H1 (cell line): Measurements from ENCODE around the gene CALY.

Experiments used
- CTCF ChIP-seq, 3 experiments: IDR thresholded peaks; 1 replicate in 2 of 3; 2 replicates in 1 of 3; pipeline versions ENCODE4 v1.5.1 to v1.6.1; 2011; ENCODE audit warnings: low read length in 3 of 3, mild to moderate bottlenecking in 3 of 3, inconsistent platforms in 2 of 3, low read depth in 1 of 3, moderate library complexity in 1 of 3; ENCODE audit not compliant: insufficient read depth in 1 of 3; ENCODE audit errors: control extremely low read depth in 1 of 3
- POLR2A ChIP-seq, 2 experiments: IDR thresholded peaks; 1 replicate in 1 of 2; 2 replicates in 1 of 2; pipeline ENCODE4 v1.6.1; 2011; ENCODE audit warnings: low read depth in 2 of 2, low read length in 2 of 2, mild to moderate bottlenecking in 2 of 2; ENCODE audit errors: control extremely low read depth in 1 of 2
- RFX5 ChIP-seq: IDR thresholded peaks from 2 replicates; pipeline ENCODE4 v1.6.1; 2011; ENCODE audit warnings: low read depth, low read length, improper control_type of control experiment, borderline replicate concordance
- SP2 ChIP-seq: IDR thresholded peaks from 2 replicates; pipeline ENCODE4 v1.6.1; 2012; ENCODE audit warnings: mild to moderate bottlenecking, low read length, inconsistent platforms
- TF ChIP-seq, protein P1 (sequence below): fragments of 300-600 bp; sonication (generic); IDR thresholded peaks from 2 replicates; pipeline ENCODE4 v1.7.1; 2012; ENCODE audit warnings: low read length, moderate library complexity, mild to moderate bottlenecking, inconsistent platforms; ENCODE audit not compliant: insufficient replicate concordance

DNA sequence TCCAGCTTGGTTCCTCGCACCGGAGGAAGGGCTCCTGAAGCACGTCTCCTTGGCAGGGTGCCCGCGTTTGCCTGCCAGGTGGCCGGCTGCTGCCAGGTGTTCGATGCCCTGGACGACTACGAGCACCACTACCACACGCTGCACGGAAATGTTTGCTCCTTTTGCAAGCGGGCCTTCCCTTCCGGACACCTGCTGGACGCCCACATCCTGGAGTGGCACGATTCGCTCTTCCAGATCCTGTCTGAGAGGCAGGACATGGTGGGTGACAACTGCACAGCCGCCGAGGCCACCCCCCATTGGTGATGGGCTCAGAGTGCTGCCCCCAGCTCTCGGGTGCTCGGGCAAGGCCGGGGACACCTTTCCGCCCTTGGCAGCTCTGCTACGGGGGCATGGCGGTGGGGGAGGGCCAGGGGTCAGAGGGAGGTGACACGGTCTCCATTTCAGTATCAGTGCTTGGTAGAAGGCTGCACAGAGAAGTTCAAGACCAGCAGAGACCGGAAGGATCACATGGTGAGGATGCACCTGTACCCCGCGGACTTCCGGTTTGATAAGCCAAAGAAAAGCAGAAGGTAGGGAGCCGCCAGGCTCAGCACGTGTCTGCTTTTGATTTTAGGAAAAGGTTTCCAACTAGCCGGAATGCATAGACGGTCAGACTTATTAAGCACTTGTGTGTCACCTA is 26.8 kb downstream of the CALY start:
- TF ChIP-seq SP2 (no peak), RFX5 (no peak), POLR2A (IDR thresholded peaks at IDR 0.05; ENCODE audit: control extremely low read depth in 1 of 2, low read depth in 2 of 2, low read length in 2 of 2) (no peak), CTCF (IDR thresholded peaks at IDR 0.05; ENCODE audit: control extremely low read depth in 1 of 3, insufficient read depth in 1 of 3, low read depth in 1 of 3, low read length in 3 of 3) (no peak)
- TF ChIP-seq, protein P1, sequence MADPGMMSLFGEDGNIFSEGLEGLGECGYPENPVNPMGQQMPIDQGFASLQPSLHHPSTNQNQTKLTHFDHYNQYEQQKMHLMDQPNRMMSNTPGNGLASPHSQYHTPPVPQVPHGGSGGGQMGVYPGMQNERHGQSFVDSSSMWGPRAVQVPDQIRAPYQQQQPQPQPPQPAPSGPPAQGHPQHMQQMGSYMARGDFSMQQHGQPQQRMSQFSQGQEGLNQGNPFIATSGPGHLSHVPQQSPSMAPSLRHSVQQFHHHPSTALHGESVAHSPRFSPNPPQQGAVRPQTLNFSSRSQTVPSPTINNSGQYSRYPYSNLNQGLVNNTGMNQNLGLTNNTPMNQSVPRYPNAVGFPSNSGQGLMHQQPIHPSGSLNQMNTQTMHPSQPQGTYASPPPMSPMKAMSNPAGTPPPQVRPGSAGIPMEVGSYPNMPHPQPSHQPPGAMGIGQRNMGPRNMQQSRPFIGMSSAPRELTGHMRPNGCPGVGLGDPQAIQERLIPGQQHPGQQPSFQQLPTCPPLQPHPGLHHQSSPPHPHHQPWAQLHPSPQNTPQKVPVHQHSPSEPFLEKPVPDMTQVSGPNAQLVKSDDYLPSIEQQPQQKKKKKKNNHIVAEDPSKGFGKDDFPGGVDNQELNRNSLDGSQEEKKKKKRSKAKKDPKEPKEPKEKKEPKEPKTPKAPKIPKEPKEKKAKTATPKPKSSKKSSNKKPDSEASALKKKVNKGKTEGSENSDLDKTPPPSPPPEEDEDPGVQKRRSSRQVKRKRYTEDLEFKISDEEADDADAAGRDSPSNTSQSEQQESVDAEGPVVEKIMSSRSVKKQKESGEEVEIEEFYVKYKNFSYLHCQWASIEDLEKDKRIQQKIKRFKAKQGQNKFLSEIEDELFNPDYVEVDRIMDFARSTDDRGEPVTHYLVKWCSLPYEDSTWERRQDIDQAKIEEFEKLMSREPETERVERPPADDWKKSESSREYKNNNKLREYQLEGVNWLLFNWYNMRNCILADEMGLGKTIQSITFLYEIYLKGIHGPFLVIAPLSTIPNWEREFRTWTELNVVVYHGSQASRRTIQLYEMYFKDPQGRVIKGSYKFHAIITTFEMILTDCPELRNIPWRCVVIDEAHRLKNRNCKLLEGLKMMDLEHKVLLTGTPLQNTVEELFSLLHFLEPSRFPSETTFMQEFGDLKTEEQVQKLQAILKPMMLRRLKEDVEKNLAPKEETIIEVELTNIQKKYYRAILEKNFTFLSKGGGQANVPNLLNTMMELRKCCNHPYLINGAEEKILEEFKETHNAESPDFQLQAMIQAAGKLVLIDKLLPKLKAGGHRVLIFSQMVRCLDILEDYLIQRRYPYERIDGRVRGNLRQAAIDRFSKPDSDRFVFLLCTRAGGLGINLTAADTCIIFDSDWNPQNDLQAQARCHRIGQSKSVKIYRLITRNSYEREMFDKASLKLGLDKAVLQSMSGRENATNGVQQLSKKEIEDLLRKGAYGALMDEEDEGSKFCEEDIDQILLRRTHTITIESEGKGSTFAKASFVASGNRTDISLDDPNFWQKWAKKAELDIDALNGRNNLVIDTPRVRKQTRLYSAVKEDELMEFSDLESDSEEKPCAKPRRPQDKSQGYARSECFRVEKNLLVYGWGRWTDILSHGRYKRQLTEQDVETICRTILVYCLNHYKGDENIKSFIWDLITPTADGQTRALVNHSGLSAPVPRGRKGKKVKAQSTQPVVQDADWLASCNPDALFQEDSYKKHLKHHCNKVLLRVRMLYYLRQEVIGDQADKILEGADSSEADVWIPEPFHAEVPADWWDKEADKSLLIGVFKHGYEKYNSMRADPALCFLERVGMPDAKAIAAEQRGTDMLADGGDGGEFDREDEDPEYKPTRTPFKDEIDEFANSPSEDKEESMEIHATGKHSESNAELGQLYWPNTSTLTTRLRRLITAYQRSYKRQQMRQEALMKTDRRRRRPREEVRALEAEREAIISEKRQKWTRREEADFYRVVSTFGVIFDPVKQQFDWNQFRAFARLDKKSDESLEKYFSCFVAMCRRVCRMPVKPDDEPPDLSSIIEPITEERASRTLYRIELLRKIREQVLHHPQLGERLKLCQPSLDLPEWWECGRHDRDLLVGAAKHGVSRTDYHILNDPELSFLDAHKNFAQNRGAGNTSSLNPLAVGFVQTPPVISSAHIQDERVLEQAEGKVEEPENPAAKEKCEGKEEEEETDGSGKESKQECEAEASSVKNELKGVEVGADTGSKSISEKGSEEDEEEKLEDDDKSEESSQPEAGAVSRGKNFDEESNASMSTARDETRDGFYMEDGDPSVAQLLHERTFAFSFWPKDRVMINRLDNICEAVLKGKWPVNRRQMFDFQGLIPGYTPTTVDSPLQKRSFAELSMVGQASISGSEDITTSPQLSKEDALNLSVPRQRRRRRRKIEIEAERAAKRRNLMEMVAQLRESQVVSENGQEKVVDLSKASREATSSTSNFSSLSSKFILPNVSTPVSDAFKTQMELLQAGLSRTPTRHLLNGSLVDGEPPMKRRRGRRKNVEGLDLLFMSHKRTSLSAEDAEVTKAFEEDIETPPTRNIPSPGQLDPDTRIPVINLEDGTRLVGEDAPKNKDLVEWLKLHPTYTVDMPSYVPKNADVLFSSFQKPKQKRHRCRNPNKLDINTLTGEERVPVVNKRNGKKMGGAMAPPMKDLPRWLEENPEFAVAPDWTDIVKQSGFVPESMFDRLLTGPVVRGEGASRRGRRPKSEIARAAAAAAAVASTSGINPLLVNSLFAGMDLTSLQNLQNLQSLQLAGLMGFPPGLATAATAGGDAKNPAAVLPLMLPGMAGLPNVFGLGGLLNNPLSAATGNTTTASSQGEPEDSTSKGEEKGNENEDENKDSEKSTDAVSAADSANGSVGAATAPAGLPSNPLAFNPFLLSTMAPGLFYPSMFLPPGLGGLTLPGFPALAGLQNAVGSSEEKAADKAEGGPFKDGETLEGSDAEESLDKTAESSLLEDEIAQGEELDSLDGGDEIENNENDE, result no peak
